GM21367 (cell line): Measurements from ENCODE around the gene RASGRF1.

Source experiments
- ATAC-seq: cut with Tn5 transposase; IDR thresholded peaks from one replicate; pipeline ENCODE4 v1.9.1; 2021; ENCODE audit not compliant: unreplicated experiment

RASGRF1 gene

GRCh38 chr15:79099692-79100091, 9.1 kb upstream of the RASGRF1 start:
- ATAC-seq, result no peak

DNA sequence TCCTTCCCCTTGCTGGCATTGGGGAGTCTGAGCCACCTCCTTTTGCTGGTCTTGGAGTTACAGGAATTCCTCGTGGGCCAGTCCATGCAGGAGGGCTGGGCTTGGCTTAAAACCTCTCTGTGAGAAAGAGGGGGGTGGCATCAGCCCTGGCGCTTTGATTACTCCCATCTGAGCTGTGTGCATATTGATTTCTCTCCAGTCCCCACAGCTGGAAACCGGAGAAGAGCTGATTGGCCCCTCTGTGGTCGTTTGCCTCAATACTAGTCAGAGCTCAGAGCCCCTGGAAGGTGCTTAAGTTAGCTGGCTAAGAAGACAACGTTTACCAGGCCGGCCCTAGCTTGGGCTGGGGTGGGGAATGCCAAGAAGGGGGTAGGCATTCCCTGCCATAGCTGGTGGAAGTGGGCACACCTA, 4.0 kb upstream of the RASGRF1 start:
- no peak for ATAC-seq

DNA sequence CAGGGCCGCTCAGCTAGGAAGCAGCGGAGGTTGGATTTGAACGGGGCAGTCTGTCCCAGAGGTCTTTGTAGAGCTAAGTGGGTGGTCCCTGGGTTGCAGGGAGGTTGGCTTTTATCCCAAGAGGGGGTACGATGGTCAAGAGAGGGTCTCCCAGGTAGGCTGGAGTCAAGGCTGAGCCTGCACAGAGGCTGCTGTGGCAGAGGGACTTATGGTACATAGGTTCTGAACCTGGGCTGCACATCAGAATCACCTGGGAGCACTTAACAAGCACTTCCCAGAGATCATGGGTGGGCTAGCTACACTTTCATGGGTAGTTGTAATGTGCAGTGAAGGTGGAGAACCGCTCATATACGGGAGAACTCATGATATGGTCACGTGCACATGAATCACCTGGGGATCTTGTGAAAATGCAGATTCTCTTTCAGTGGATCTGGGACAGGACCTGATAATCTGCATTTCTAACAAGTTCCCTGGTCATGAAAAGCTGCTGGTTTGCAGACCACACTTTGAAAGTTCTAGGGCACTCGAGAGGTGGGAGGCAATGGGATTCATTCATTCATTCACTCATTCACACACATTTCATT, 2.9 kb upstream of the RASGRF1 start:
- no peak for ATAC-seq

DNA sequence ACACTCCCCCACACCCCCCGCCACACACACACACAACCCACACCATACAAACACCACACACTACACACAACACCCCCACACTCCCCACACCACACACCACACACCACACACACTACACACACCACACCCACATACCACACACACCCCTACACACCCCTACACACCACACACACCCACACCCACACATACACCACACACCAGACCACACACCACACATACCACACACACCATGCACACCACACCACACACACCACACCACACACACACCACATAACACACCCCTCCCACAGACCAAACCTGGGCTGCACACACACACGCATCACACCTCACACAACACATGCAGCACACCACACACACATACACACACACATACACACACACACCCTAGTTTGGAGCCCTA, 1.8 kb upstream of the RASGRF1 start:
- no peak for ATAC-seq

- ATAC-seq, result no peak
Observed at GRCh38 chr15:79091204-79091867, 756 bp upstream of the RASGRF1 start.

GRCh38 chr15:79089890-79090486, 592 bp downstream of the RASGRF1 start:
- no peak for ATAC-seq

DNA sequence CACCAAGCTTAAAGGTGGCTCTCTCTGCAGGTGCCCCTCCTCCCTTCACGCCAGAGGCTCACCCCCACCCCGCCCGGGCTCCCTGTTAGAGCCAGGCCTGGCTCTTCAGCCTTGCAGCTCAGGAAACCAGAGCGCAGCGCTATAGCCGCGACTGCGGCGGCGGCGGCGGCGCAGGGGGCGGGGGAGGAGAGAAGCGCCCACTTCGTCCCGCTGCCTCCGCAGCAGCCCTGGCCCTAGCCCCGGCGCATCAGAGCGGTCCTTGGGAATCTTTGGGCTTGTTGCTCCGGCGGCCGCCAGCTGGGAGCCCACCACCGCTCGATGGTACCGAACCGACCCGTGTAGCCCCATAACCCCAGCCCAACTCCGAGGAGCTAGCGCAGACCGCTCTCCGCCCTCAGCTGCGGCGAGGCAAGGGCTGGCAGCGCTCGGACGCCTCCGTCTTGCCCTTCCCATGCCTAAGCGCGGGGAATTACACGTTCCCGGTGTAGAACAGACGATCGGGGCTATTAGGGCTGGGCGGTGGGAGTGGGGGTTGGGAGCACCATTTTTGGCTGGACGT, 1.2 kb downstream of the RASGRF1 start:
- ATAC-seq, result no peak

DNA sequence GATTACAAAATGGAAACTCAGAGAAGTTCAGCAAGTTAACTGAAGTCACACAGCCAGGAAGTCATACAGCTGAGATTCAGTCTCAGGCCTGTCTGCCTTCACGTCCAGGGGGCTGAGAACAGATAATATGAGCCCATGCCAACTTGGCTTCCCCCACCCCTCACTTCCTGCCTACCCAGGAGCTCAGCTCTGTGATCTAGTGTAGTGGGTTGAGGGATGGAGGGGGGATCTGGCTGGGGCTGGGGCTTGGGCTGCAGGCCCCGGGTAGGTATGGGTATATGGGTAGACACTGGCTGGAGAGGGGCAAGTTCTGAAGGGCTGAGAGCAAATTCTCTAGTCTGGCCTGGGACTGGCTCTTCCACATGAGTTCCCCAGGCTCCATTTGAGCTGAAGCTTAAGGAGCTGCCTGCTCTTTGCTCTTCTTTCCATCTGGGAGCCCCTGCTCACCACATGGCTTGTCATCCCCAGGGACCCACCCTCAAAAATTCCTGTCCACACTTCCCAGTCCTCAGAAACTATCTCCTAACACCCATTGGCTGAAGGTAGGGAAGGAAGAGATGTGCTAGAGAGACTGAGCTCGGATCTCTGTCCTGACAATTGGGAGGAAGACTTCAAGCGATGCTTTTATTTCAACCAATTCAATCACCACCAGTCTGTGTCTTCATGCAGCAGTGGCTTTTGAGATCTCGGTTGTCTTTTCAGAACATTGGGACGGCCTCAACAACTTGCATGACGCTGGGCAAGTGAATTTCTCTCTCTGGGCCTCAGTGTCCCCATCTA, 2.0 kb downstream of the RASGRF1 start:
- no peak for ATAC-seq

DNA sequence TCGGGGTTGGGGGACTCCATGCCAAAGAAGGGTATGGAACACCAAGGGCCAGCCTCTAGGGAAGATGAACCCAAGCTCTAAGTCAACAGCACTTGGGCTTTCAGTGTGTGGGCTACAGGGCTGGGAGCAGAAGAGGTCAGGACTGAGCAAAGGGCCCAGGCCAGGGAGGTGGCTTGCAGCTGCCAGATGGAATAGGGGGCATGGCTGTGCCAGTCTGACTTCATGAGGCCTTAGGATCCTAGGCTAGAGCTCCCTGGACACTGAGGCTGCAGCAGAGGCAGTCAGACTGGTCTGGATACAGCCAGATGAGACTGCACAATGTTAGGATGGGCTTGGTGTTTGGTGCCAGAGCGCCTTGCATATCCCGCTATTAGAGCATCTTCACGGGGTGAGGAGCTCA, 3.8 kb downstream of the RASGRF1 start:
- ATAC-seq, result no peak

- ATAC-seq, result no peak
Observed at GRCh38 chr15:79084308-79084968, 6.1 kb downstream of the RASGRF1 start.

DNA sequence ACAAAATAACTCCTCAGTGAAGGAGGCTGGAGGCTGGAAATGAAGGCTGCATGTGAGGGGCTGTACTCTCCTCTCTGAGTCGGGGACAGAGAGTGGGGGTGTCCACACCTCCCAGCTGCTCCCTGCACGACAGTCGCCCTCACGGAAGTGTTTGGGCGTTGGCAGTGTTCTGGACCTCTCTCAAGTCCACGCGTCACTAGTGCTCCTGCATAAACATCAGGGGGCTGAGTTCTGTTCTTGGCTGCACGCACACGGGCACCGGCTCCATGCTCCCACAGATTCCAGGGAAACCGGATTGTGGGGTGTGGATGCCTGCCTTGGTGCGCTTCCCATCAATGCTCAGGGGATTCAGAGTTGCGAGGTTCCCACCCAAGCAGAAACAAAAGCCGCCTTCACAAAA, 7.4 kb downstream of the RASGRF1 start:
- no peak for ATAC-seq

GRCh38 chr15:79082363-79083070, 8.1 kb downstream of the RASGRF1 start:
- ATAC-seq, result no peak

DNA sequence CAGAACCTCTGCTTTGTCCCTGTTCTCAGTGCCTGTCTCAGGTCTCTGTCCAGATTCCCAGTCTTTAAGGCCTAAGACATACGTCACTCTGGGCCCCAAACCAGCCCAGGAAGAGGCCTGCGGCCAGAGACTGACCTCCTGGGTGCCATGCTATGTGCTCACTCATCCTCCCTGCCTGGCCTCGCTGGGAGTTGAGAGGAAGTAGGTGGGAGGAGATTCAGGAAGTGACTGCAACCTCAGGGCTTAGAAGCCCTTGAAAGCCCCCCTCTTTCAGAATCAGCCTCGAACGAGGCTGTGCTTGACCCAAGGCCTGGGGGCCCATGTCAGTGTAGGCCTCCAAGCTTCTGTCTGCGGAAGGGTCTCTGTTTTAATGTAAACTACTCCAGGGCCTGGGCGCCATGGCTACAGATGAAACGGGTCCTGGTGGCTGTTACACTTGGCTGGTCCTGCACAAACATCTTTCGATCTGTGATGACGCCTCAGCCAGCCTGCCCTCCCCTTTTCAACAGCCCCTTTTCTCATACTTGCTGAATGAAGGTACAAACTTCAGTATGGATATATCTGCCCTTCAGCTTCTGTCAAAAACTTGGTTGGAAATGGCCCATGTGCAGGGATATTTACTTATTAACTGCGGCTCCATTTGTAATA, 11.7 kb downstream of the RASGRF1 start:
- ATAC-seq, result no peak

GRCh38 chr15:79078003-79078402, 12.6 kb downstream of the RASGRF1 start:
- ATAC-seq, result no peak

- ATAC-seq, result no peak
Observed at GRCh38 chr15:79076661-79077060, 13.9 kb downstream of the RASGRF1 start.

GRCh38 chr15:79075256-79075655, 15.3 kb downstream of the RASGRF1 start:
- ATAC-seq, result no peak

GRCh38 chr15:79073336-79073735, 17.2 kb downstream of the RASGRF1 start:
- ATAC-seq, result no peak

GRCh38 chr15:79071901-79072300, 18.7 kb downstream of the RASGRF1 start:
- ATAC-seq, result no peak

DNA sequence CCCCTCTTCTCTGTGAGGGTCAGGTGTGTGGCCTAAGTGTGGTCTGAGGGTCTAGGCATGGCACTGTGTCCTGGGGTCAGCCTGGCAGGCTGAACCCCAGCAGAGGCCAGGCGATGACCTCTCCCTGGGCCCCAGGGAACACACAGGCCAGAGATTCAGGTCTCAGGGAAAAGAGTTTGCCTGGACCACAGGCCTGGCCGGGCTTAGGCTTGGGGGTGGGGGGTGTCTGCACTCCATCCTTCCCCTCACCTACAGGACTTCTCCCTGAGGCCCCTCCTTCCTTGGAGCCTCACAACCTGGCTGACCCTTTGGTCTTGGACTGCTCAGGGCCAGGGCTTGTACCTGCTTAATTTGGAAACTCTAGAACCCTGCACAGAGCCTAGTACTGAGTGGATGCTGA, 21.8 kb downstream of the RASGRF1 start:
- no peak for ATAC-seq

DNA sequence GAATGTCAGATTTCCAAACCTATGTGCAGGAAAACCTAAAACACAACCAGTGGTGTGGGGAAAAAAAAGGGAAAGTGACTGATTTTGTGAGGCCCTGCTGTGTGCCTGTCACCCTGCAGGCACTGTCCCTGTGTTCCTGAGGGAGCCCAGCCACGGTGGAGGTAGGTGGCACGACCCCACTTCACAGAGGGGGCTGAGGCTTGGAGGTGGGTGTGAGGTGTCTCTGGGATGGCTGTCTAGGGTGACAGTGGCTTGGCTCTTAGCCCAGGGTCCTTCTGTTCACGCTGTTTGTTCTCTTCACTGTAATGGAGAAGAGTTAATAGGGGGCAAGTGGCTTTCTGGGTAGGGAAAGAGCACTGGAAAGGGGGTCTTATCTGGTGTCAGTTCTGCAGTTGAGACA, 22.6 kb downstream of the RASGRF1 start:
- ATAC-seq, result no peak
